Psoas muscle (tissue), 8 donors: ENCODE data around the gene CCDC197. TPM values are rescaled to one million over a fixed set of nuclear protein-coding genes. Genes with fewer than 3 reads are reported as not detected.

Experiments
- ATAC-seq, 4 donors: fragments of 200-7000 bp; cut with Tn5 transposase; one replicate each; pipeline ENCODE4 v1.9.1; 2020; ENCODE audit warnings: moderate library complexity in 3 of 4, mild to moderate bottlenecking in 2 of 4
- DNase-seq, 2 donors: peaks; one replicate each; pipeline ENCODE4 v3.0.0-alpha.2; 2020
- H3K27ac ChIP-seq: fragments of 200-600 bp; one replicate; pipeline ENCODE4 v1.8.0; 2022
- H3K27me3 ChIP-seq, 3 donors: fragments of 200-600 bp in 1 of 3; one replicate each; pipeline versions ENCODE4 v1.6.1 to v1.8.0; 2013 to 2022; ENCODE audit warnings: low read length in 2 of 3, mild to moderate bottlenecking in 2 of 3, moderate library complexity in 1 of 3; ENCODE audit not compliant: insufficient read depth in 3 of 3
- H3K36me3 ChIP-seq, 2 donors: fragments of 200-600 bp in 1 of 2; one replicate each; pipeline versions ENCODE4 v1.6.1 to v1.8.0; 2013 to 2022; ENCODE audit warnings: low read depth in 1 of 2, mild to moderate bottlenecking in 1 of 2, moderate library complexity in 1 of 2; ENCODE audit not compliant: insufficient read depth in 1 of 2
- H3K4me1 ChIP-seq: fragments of 200-600 bp; one replicate; pipeline ENCODE4 v1.8.0; 2022
- H3K4me3 ChIP-seq: fragments of 200-600 bp; one replicate; pipeline ENCODE4 v1.8.0; 2022; ENCODE audit warnings: mild to moderate bottlenecking
- H3K9me3 ChIP-seq: fragments of 200-600 bp; one replicate; pipeline ENCODE4 v1.8.0; 2022
- CTCF ChIP-seq: fragments of 200-600 bp; IDR thresholded peaks from one replicate; pipeline ENCODE4 v1.8.0; 2022; ENCODE audit warnings: antibody characterized with exemption
- WGBS, 3 donors: extraction: QIAGEN DNeasy Blood & Tissue Kit; methylation state at CpG; one replicate each; pipeline versions ENCODE4 v1.1.6 to v1.1.7; 2013; 5-methylcytosine and 5-hydroxymethylcytosine counted together
- intact Hi-C, 2 donors: fragments of 100-400 bp; cut with DNase I; formaldehyde crosslinking; loops; one replicate each; pipeline versions ENCODE4 v1.11.0 to v1.14.2; 2022
- polyA plus RNA-seq, 3 donors: library from polyadenylated mRNA; stranded (reverse); fragments of 200-250 nt; gene quantifications; one replicate each; pipeline ENCODE4 v1.2.3, GENCODE V29; 2013
- total RNA-seq, 4 donors: library from RNA; stranded (reverse); fragmentation: NEBNext Ultra II Directional in 2 of 4; extraction: Animal tissue kit (Norgen Biotek cat#: 25700) in 2 of 4; gene quantifications; one replicate each; pipeline versions ENCODE4 v1.2.1 to v1.2.4, GENCODE V29; 2021 to 2023
- donor health status: healthy with polysubstance abuse.
- donor health status: DM: no; HTN: no; CAD: no; lungs with moderate emphysema.
- donor health status: Bipolar disorder and iron deficiency.
- donor health status: healthy.
- donor health status: DM: yes; HTN: yes; CAD: no.
- donor health status: DM: no; HTN: no; CAD: no.
- donor health status: DM: no; HTN: no; CAD: no.
- donor health status: DM: yes; HTN: yes; CAD: no.

Gene CCDC197
- total and polyA plus RNA-seq, 7 donors = 0.04 to 3.9 (median 0.71) TPM

- Histone ChIP-seq H3K9me3 (no peaks in the 10 kb centered on the region), H3K4me3 (no peak overlapping the region), H3K27me3 (no peaks in the 10 kb centered on the region), H3K4me1 (peaks cover 90% of the 10 kb centered on the region), H3K27ac (peak overlapping the region; percentile 98), H3K36me3 (peaks cover 0 to 68% of the 10 kb centered on the region in 2 donors)
- intact Hi-C loops = no loop called here
- ATAC-seq = no peak
- TF ChIP-seq CTCF = no peak
- WGBS, 3 donors = 68 to 94% (median 79%) methylated on average over 3 of the region's 3 CpGs
- no peak for DNase-seq
These were observed 36.2 kb upstream of the CCDC197 start for GRCh38 chr14:93960774-93961438.

- Histone ChIP-seq H3K27me3 (no peaks in the 10 kb centered on the region), H3K9me3 (no peaks in the 10 kb centered on the region), H3K4me3 (no peak overlapping the region), H3K36me3 (peaks cover 0 to 66% of the 10 kb centered on the region in 2 donors), H3K4me1 (peaks cover 88% of the 10 kb centered on the region), H3K27ac (peak overlapping the region; percentile 98)
- 69 to 97% (median 74%) methylated on average over 8 of the region's 8 CpGs for WGBS, 3 donors
- intact Hi-C loops = no loop called here
- DNase-seq = no peak
- no peak for ATAC-seq
- no peak for TF ChIP-seq CTCF
These were observed 35.5 kb upstream of the CCDC197 start for GRCh38 chr14:93961620-93962019.

- H3K4me3 ChIP-seq = peak overlapping the region; percentile 22
- DNase-seq = peak in 1 of 2 donors; percentile 80
- H3K36me3 ChIP-seq = peaks cover 0 to 65% of the 10 kb centered on the region in 2 donors
- peaks cover 88% of the 10 kb centered on the region for H3K4me1 ChIP-seq
- no peaks in the 10 kb centered on the region for H3K9me3 ChIP-seq
- intact Hi-C loops = no loop called here
- H3K27ac ChIP-seq = peak overlapping the region; percentile 98
- no peak for TF ChIP-seq CTCF
- WGBS, 3 donors = 18 to 27% (median 18%) methylated on average over 16 of the region's 16 CpGs
- H3K27me3 ChIP-seq = no peaks in the 10 kb centered on the region
- ATAC-seq = peak; percentile 12 to 31 (median 22)
These were observed 34.1 kb upstream of the CCDC197 start for GRCh38 chr14:93962701-93963601.

- H3K36me3 ChIP-seq = peaks cover 0 to 64% of the 10 kb centered on the region in 2 donors
- intact Hi-C loops = no loop called here
- 23 to 61% (median 33%) methylated on average over 4 of the region's 4 CpGs for WGBS, 3 donors
- peak overlapping the region; percentile 22 for H3K4me3 ChIP-seq
- no peaks in the 10 kb centered on the region for H3K27me3 ChIP-seq
- no peaks in the 10 kb centered on the region for H3K9me3 ChIP-seq
- ATAC-seq (no peak), DNase-seq (no peak)
- no peak for TF ChIP-seq CTCF
- H3K27ac ChIP-seq = peak overlapping the region; percentile 98
- peaks cover 85% of the 10 kb centered on the region for H3K4me1 ChIP-seq
These were observed 33.4 kb upstream of the CCDC197 start for GRCh38 chr14:93963692-93964091.
